PC-9 (cell line): Measurements from ENCODE around the gene PRKCA.

Experiments used
- EZH2 ChIP-seq: fragments of 200-600 bp; sonication (generic); IDR thresholded peaks from 2 replicates; pipeline ENCODE4 v1.8.0; 2017; ENCODE audit warnings: antibody characterized with exemption, low read depth
- TF ChIP-seq, protein P1 (sequence below): fragments of 200-600 bp; sonication (generic); conservative IDR thresholded peaks from 2 replicates; pipeline ENCODE4 v1.6.1; 2017; ENCODE audit warnings: mixed run types, antibody characterized with exemption, mild to moderate bottlenecking, moderate library complexity

GRCh38 chr17:66711401-66711800, 409.0 kb downstream of the PRKCA start:
- TF ChIP-seq, protein P1, sequence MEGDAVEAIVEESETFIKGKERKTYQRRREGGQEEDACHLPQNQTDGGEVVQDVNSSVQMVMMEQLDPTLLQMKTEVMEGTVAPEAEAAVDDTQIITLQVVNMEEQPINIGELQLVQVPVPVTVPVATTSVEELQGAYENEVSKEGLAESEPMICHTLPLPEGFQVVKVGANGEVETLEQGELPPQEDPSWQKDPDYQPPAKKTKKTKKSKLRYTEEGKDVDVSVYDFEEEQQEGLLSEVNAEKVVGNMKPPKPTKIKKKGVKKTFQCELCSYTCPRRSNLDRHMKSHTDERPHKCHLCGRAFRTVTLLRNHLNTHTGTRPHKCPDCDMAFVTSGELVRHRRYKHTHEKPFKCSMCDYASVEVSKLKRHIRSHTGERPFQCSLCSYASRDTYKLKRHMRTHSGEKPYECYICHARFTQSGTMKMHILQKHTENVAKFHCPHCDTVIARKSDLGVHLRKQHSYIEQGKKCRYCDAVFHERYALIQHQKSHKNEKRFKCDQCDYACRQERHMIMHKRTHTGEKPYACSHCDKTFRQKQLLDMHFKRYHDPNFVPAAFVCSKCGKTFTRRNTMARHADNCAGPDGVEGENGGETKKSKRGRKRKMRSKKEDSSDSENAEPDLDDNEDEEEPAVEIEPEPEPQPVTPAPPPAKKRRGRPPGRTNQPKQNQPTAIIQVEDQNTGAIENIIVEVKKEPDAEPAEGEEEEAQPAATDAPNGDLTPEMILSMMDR, result no peak
- TF ChIP-seq EZH2, result no peak
